ENCODE measurements around the gene TXNDC11. TPM values are rescaled to one million over a fixed set of nuclear protein-coding genes. Genes with fewer than 3 reads are reported as not detected.

Gene TXNDC11
- total RNA-seq, 2 donors from 2014 or later, result 52.0 to 62.1 TPM

DNA sequence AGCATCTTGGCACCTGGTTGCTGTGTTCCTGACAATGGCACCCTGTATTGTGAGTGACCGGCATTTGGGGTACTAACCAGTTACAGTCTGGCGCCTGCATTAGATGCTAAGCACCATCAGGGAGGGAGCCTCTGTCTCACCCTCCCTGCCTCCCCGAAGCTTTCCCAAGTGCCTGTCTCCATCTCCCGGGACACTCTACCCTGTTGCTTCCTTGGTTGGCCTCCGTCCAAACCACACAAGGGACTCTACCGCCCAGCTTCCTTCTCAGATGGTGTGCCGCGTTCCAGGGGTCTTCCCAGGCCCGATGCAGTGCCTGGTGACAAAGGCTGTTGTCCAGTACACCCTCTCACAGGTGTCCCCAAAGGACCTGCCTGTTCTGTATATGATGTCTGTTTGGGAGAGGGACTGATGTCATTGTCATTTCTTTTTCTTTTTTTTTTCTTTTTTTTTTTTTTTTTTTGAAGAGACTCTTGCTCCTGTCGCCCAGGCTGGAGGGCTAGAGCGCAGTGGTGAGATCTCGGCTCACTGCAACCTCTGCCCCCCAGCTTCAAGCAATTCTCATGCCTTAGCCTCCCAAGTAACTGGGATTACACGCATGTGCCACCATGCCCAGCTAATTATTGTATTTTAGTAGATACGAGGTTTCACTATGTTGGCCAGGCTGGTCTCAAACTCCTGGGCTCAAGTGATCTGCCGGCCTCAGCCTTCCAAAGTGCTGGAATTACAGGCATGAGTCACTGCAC, 67.7 kb downstream of the TXNDC11 start:
- intact Hi-C loops (cut with DNase I), result no loop called here

DNA sequence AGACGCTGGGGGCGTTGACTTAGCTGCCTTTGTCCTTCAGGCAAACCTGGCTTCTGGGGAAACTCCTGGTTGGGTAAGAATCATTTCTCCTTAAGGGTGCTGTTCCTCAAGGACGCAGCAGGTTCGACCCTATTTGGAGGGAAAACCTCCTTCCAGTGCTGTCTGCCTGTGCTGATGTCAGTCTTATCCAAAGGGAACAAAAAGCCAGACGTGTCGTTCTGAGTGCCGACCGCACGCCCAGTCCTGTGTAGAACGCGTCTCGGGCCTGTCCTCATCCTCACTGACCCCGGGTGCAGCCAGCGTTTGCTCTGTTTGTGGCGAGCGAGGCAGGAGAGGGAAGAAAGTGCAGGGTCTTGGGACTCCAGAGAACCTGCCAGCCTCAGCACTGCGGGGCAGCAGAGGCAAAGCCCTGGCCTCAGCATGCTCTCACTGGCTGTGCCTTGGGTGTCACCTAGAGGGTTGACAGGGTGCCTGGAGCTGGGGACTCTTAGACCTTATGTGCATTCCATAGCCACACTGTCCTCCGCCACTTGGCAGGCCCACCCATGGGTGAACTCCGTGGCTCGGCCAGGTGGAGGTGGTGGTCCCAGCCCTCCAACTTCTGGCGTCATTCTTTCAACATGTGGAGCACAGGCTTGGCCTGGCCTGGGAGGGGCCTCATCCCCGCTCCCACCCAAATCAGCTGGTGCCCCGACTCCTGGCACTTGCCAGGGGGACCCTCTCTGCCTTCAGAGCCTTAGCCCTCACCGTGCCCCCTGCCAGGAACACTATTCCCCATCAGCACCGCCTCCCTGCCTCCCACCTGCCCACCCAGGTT, 68.4 kb downstream of the TXNDC11 start:
- H3K9ac ChIP-seq (ENCODE audit: low read depth in 2 of 2, low read length in 2 of 2), result no peak overlapping the region
- H3K4me3 ChIP-seq, result no peak overlapping the region
- TF ChIP-seq, protein P1, sequence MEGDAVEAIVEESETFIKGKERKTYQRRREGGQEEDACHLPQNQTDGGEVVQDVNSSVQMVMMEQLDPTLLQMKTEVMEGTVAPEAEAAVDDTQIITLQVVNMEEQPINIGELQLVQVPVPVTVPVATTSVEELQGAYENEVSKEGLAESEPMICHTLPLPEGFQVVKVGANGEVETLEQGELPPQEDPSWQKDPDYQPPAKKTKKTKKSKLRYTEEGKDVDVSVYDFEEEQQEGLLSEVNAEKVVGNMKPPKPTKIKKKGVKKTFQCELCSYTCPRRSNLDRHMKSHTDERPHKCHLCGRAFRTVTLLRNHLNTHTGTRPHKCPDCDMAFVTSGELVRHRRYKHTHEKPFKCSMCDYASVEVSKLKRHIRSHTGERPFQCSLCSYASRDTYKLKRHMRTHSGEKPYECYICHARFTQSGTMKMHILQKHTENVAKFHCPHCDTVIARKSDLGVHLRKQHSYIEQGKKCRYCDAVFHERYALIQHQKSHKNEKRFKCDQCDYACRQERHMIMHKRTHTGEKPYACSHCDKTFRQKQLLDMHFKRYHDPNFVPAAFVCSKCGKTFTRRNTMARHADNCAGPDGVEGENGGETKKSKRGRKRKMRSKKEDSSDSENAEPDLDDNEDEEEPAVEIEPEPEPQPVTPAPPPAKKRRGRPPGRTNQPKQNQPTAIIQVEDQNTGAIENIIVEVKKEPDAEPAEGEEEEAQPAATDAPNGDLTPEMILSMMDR (IDR thresholded peaks at IDR 0.05), result no peak
- no peak for DNase-seq
- no peaks in the 10 kb centered on the region for H3K9me3 ChIP-seq
- H3K36me3 ChIP-seq, result peaks cover 3% of the 10 kb centered on the region
- intact Hi-C loops (cut with DNase I), result no loop called here
- no peak overlapping the region for H3K27ac ChIP-seq
- no peaks in the 10 kb centered on the region for H3K4me1 ChIP-seq
- no peaks in the 10 kb centered on the region for H3K27me3 ChIP-seq

More for the DNA sequence above, 67.7 kb downstream of the TXNDC11 start:
- H3K4me3 ChIP-seq, result no peak overlapping the region
- H3K36me3 ChIP-seq, result peaks cover 11% of the 10 kb centered on the region
- H3K4me1 ChIP-seq, result no peaks in the 10 kb centered on the region
- no peak for DNase-seq
- no peaks in the 10 kb centered on the region for H3K9me3 ChIP-seq
- TF ChIP-seq, protein P1 (IDR thresholded peaks at IDR 0.05), result no peak
- H3K27me3 ChIP-seq, result no peaks in the 10 kb centered on the region
- no peak overlapping the region for H3K9ac ChIP-seq (ENCODE audit: low read depth in 2 of 2, low read length in 2 of 2)
- no peak overlapping the region for H3K27ac ChIP-seq

DNA sequence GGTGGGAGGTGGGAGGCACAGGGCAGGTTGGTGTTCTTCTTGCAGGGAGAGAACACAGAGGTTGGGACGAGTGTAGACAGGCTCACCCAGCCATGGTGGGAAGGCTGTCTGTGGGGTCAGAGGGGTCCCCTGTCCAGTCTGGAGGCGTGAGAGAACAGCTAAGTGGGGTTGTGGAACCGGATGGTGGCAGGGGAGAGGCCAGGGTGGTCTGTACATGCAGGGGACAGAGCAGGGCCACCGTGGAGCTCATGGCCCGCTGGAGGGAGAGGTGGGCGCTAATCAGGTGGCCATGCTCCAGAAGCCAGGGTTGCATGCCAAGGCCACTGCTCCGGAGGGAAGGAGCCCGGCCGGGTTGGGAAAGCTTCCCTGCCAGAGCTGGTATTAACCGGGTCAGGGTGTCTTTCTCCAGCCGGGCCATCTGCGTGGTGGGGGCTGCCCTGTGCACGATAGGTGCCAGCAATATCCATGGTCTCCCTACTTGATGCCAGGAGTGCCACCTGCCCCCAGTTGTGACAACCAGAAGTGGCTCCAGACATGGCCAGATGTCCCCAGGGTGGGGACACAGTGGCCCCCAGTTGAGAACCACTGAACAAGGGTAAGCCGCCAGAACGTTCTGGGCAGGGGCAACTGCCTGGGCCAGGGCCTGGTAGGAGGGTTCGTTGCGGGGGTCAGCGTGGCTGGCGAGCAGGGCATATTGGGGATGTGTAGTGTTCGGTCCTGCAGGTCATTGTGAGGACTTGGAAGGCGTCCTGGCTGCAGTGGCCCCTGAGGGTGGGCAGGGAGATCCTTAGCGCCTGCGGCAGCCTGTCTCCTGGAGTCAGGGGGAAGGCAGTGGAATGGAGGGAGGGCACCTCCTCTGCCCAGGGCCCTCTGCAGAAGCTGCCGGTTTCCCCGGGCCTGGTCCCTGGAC, 69.3 kb downstream of the TXNDC11 start:
- intact Hi-C loops (cut with DNase I), result no loop called here

DNA sequence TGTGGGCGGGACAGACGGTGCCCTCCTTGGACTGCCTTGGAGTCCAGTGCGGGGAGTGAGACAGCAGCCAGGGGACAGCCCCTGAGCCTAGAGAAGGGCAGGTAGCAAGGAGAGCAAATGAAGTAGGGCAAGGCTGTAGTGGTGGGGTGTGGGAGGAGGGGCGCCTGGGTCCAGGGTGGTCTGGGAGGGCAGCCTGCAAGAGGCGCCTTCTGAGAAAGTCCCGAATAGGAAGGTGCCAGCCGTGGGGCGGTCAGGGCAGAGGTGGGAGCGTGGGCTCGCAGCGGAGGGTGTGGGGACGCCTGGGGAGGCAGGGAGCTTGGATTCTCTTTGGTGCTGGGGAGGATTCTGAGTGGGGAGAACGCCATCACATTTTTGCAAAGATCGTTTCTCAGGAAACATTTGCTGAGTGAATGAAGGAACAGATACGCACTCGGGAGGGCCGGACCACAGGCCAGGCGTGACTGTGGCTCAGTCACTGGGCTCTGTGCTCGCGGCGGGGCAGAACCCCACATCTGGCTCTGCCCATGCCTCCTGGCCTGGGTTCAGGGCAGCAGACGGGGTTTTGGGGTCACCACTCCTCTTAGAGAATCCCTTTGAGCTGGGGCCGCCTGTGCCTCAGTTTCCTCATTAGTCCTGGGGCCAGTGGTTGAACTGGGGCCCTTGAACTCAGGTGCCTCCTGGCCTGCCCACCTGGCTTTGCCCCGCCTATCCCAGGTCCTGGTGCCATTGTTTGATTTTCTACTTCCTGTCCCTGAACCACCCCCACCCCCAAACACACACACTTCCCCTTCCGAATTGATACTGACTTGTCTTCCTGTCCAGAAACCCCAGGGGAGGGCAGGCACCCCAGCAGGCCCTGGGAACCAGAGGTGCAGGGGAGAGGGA, 70.2 kb downstream of the TXNDC11 start:
- no peak for DNase-seq
- H3K9me3 ChIP-seq, result no peaks in the 10 kb centered on the region
- H3K4me3 ChIP-seq, result no peak overlapping the region
- intact Hi-C loops (cut with DNase I), result no loop called here
- TF ChIP-seq, protein P1 (IDR thresholded peaks at IDR 0.05), result no peak
- H3K4me1 ChIP-seq, result no peaks in the 10 kb centered on the region
- no peak overlapping the region for H3K9ac ChIP-seq (ENCODE audit: low read depth in 2 of 2, low read length in 2 of 2)
- H3K27ac ChIP-seq, result no peak overlapping the region
- H3K36me3 ChIP-seq, result no peaks in the 10 kb centered on the region
- H3K27me3 ChIP-seq, result no peaks in the 10 kb centered on the region

More for the DNA sequence above, 69.3 kb downstream of the TXNDC11 start:
- Histone ChIP-seq H3K4me1 (no peaks in the 10 kb centered on the region), H3K4me3 (no peak overlapping the region), H3K9me3 (no peaks in the 10 kb centered on the region), H3K9ac (ENCODE audit: low read depth in 2 of 2, low read length in 2 of 2) (no peak overlapping the region), H3K36me3 (no peaks in the 10 kb centered on the region), H3K27ac (no peak overlapping the region), H3K27me3 (no peaks in the 10 kb centered on the region)
- TF ChIP-seq, protein P1 (IDR thresholded peaks at IDR 0.05), result no peak
- no peak for DNase-seq
